Adrenal gland (tissue), 12 donors: ENCODE results near the gene FGA. TPM values are rescaled to one million over a fixed set of nuclear protein-coding genes. Genes with fewer than 3 reads are reported as not detected.

Experiments
- DNase-seq, 7 donors: peaks; one replicate each; pipeline ENCODE4 v3.0.0-alpha.2; 2019 to 2020
- H3K27ac ChIP-seq, 5 donors: fragments of 200-600 bp; sonication (generic) in 4 of 5; 1 replicate in 3 of 5; 2 replicates in 2 of 5; pipeline versions ENCODE4 v1.5.1 to v1.8.0; 2016 to 2020; ENCODE audit warnings: mild to moderate bottlenecking in 1 of 5
- H3K27me3 ChIP-seq: fragments of 200-600 bp; 2 replicates; pipeline ENCODE4 v1.8.0; 2021
- H3K36me3 ChIP-seq, 2 donors: fragments of 200-600 bp; replicated peaks in 1 of 2; 1 replicate in 1 of 2; 2 replicates in 1 of 2; pipeline versions ENCODE4 v1.5.1 to v1.8.0; 2018 to 2022
- H3K4me1 ChIP-seq, 2 donors: fragments of 200-600 bp; replicated peaks in 1 of 2; 1 replicate in 1 of 2; 2 replicates in 1 of 2; pipeline versions ENCODE4 v1.5.1 to v1.8.0; 2018 to 2021
- H3K4me3 ChIP-seq, 4 donors: fragments of 200-600 bp; sonication (generic) in 3 of 4; one replicate each; pipeline ENCODE4 v1.5.1; 2016 to 2018
- H3K9me3 ChIP-seq, 3 donors: fragments of 200-600 bp; sonication (generic) in 1 of 3; replicated peaks in 1 of 3; 1 replicate in 2 of 3; 2 replicates in 1 of 3; pipeline versions ENCODE4 v1.5.1 to v1.8.0; 2016 to 2021
- CTCF ChIP-seq, 6 experiments: fragments of 450-650 bp in 4 of 6; fragments of 200-600 bp in 2 of 6; sonication (generic) in 1 of 6; IDR thresholded peaks; 1 replicate in 5 of 6; 2 replicates in 1 of 6; pipeline versions ENCODE4 v1.5.1 to v1.8.0; 2016 to 2021; ENCODE audit warnings: antibody characterized with exemption in 6 of 6, mild to moderate bottlenecking in 2 of 6, moderate library complexity in 1 of 6
- POLR2A ChIP-seq, 2 donors: fragments of 450-650 bp; IDR thresholded peaks; one replicate each; pipeline ENCODE4 v1.6.1; 2017; ENCODE audit warnings: antibody characterized with exemption in 2 of 2, mild to moderate bottlenecking in 2 of 2, moderate library complexity in 1 of 2
- WGBS, 4 donors: extraction: QIAGEN DNeasy Blood & Tissue Kit in 2 of 4; methylation state at CpG; one replicate each; pipeline versions ENCODE4 v1.1.5 to v1.1.7; 2013 to 2017; 5-methylcytosine and 5-hydroxymethylcytosine counted together
- intact Hi-C, 2 donors: fragments of 100-400 bp; cut with DNase I; formaldehyde crosslinking; loops; one replicate each; pipeline versions ENCODE4 v1.14.1 to v1.15.0; 2022 to 2023
- polyA plus RNA-seq, 3 donors: library from polyadenylated mRNA; stranded (reverse); fragments of 200-250 nt in 2 of 3; fragments of 350-450 nt in 1 of 3; fragmentation: Illumina TruSeq in 1 of 3; extraction: RNeasy Lipid Tissue Mini Kit (QIAGEN cat#74804) in 1 of 3; gene quantifications; one replicate each; pipeline ENCODE4 v1.2.3, GENCODE V29; 2013 to 2014
- total RNA-seq, 9 donors: library from RNA; depleted of rRNA in 4 of 9; stranded (reverse); fragments of >200 nt in 4 of 9; fragments of 120-200 nt in 1 of 9; fragmentation: NEBNext Ultra II Directional in 1 of 9; extraction: Animal tissue kit (Norgen Biotek cat#: 25700) in 1 of 9; gene quantifications; one replicate each; pipeline versions ENCODE4 v1.1.0 to v1.2.4, GENCODE V29; 2013 to 2023
- donor health status: healthy with polysubstance abuse.
- donor health status: Bipolar disorder and iron deficiency.
- donor health status: DM: yes; HTN: yes; CAD: no.
- donor health status: DM: no; HTN: no; CAD: no.
- donor health status: DM: no; HTN: no; CAD: no.
- donor health status: DM: yes; HTN: yes; CAD: no.

Gene FGA
- total and polyA plus RNA-seq, 12 donors = 0.03 to 4.9 (median 0.72) TPM; not detected in 3

GRCh38 chr4:154622598-154622997 lies 32.1 kb upstream of the FGA start:
- Histone ChIP-seq H3K27me3 (peaks cover 9% of the 10 kb centered on the region), H3K9me3 (no peaks in the 10 kb centered on the region), H3K36me3 (no peaks in the 10 kb centered on the region), H3K4me3 (no peak overlapping the region), H3K4me1 (peaks cover 0 to 7% of the 10 kb centered on the region in 2 donors), H3K27ac (no peak overlapping the region)
- TF ChIP-seq POLR2A (IDR thresholded peaks at IDR 0.05) = no peak
- peak; percentile 22 to 56 (median 41) for TF ChIP-seq CTCF (IDR thresholded peaks at IDR 0.05)
- intact Hi-C loops = loop anchor here (5.0 kb wide), 2 partner anchors 65 to 70 kb away; partner anchors contain the start of gene PLRG1 (in 1 of the 2)
- peak in 2 of 7 donors; percentile 11 to 18 for DNase-seq

- intact Hi-C loops = loop anchor here (5.0 kb wide), 2 partner anchors 63 to 68 kb away; partner anchors contain the start of gene PLRG1 (in 1 of the 2)
- WGBS, 4 donors = 0 to 94% (median 37%) methylated on average over 1 of the region's 1 CpG
Observed at GRCh38 chr4:154620111-154620510, 29.6 kb upstream of the FGA start.

GRCh38 chr4:154618708-154619315 lies 28.3 kb upstream of the FGA start:
- no peaks in the 10 kb centered on the region for H3K27me3 ChIP-seq
- H3K4me1 ChIP-seq = no peaks in the 10 kb centered on the region
- H3K36me3 ChIP-seq = no peaks in the 10 kb centered on the region
- no peak for TF ChIP-seq POLR2A (IDR thresholded peaks at IDR 0.05)
- TF ChIP-seq CTCF (IDR thresholded peaks at IDR 0.05) = peak in 5 of 6 experiments; percentile 37 to 60 (median 45)
- peak in 6 of 7 donors; percentile 28 to 69 (median 39) for DNase-seq
- intact Hi-C loops = no loop called here
- WGBS, 4 donors = 36 to 51% (median 44%) methylated on average over 4 of the region's 4 CpGs
- H3K9me3 ChIP-seq = no peaks in the 10 kb centered on the region
- no peak overlapping the region for H3K27ac ChIP-seq
- H3K4me3 ChIP-seq = no peak overlapping the region

More at GRCh38 chr4:154620111-154620510, 29.6 kb upstream of the FGA start:
- Histone ChIP-seq H3K4me1 (no peaks in the 10 kb centered on the region), H3K27ac (no peak overlapping the region), H3K36me3 (no peaks in the 10 kb centered on the region), H3K4me3 (no peak overlapping the region), H3K9me3 (no peaks in the 10 kb centered on the region), H3K27me3 (no peaks in the 10 kb centered on the region)
- TF ChIP-seq POLR2A (IDR thresholded peaks at IDR 0.05) (no peak), CTCF (IDR thresholded peaks at IDR 0.05) (no peak)
- DNase-seq = no peak

- Histone ChIP-seq H3K36me3 (no peaks in the 10 kb centered on the region), H3K27ac (no peak overlapping the region), H3K9me3 (no peaks in the 10 kb centered on the region), H3K4me3 (no peak overlapping the region), H3K27me3 (no peaks in the 10 kb centered on the region), H3K4me1 (no peaks in the 10 kb centered on the region)
- TF ChIP-seq POLR2A (IDR thresholded peaks at IDR 0.05) (no peak), CTCF (IDR thresholded peaks at IDR 0.05) (no peak)
- intact Hi-C loops = no loop called here
- 64 to 71% (median 68%) methylated on average over 5 of the region's 5 CpGs for WGBS, 4 donors
- DNase-seq = no peak
Observed at GRCh38 chr4:154617820-154618317, 27.3 kb upstream of the FGA start.
